ENCODE measurements around the gene PPP2R5C.

The PPP2R5C gene

GRCh38 chr14:101873076-101873825 lies 111.7 kb downstream of the PPP2R5C start:
- DNase-seq = no peak

- DNase-seq = no peak
Observed at GRCh38 chr14:101873991-101874390, 112.5 kb downstream of the PPP2R5C start.

- no peak for DNase-seq
Observed at GRCh38 chr14:101875041-101875726, 113.7 kb downstream of the PPP2R5C start.

- DNase-seq = no peak
Observed at GRCh38 chr14:101875727-101876554, 114.4 kb downstream of the PPP2R5C start.

- DNase-seq = no peak
Observed at GRCh38 chr14:101876555-101876938, 115.0 kb downstream of the PPP2R5C start.

GRCh38 chr14:101877766-101878165 lies 116.3 kb downstream of the PPP2R5C start:
- DNase-seq = no peak

GRCh38 chr14:101878211-101878821 lies 116.8 kb downstream of the PPP2R5C start:
- no peak for DNase-seq

GRCh38 chr14:101878822-101879528 lies 117.5 kb downstream of the PPP2R5C start:
- DNase-seq = no peak

GRCh38 chr14:101879529-101880336 lies 118.2 kb downstream of the PPP2R5C start:
- DNase-seq = no peak

GRCh38 chr14:101881426-101881825 lies 119.9 kb downstream of the PPP2R5C start:
- DNase-seq = no peak

- no peak for DNase-seq
Observed at GRCh38 chr14:101882141-101882935, 120.8 kb downstream of the PPP2R5C start.

GRCh38 chr14:101884089-101884933 lies 122.8 kb downstream of the PPP2R5C start:
- DNase-seq = no peak

GRCh38 chr14:101884934-101885576 lies 123.5 kb downstream of the PPP2R5C start:
- no peak for DNase-seq

- no peak for DNase-seq
Observed at GRCh38 chr14:101887219-101887618, 125.7 kb downstream of the PPP2R5C start.

GRCh38 chr14:101888182-101888581 lies 126.7 kb downstream of the PPP2R5C start:
- no peak for DNase-seq

- no peak for DNase-seq
Observed at GRCh38 chr14:101889366-101889765, 127.9 kb downstream of the PPP2R5C start.

GRCh38 chr14:101889898-101890297 lies 128.4 kb downstream of the PPP2R5C start:
- DNase-seq = no peak

GRCh38 chr14:101891471-101891870 lies 130.0 kb downstream of the PPP2R5C start:
- no peak for DNase-seq

- DNase-seq = no peak
Observed at GRCh38 chr14:101893759-101894158, 132.2 kb downstream of the PPP2R5C start.
